ENCODE results near the gene WIPF1.

The WIPF1 gene

GRCh38 chr2:174572556-174572955 is 25.0 kb downstream of the WIPF1 start:
- no peak for TF ChIP-seq CTCF (IDR thresholded peaks at IDR 0.05; ENCODE audit: low read depth, low read length, missing control alignments)
- no peak for DNase-seq (ENCODE audit: extremely low read depth, low read depth)
- H3K4me3 ChIP-seq (replicated peaks; ENCODE audit: low read depth, low read length), result no peak overlapping the region

- no peak overlapping the region for H3K4me3 ChIP-seq (replicated peaks; ENCODE audit: low read depth, low read length)
- no peak for TF ChIP-seq CTCF (IDR thresholded peaks at IDR 0.05; ENCODE audit: low read depth, low read length, missing control alignments)
- no peak for DNase-seq (ENCODE audit: extremely low read depth, low read depth)
These were observed 25.8 kb downstream of the WIPF1 start for GRCh38 chr2:174571669-174572323.

- no peak overlapping the region for H3K4me3 ChIP-seq (replicated peaks; ENCODE audit: low read depth, low read length)
- no peak for DNase-seq (ENCODE audit: extremely low read depth, low read depth)
- TF ChIP-seq CTCF (IDR thresholded peaks at IDR 0.05; ENCODE audit: low read depth, low read length, missing control alignments), result no peak
These were observed 27.2 kb downstream of the WIPF1 start for GRCh38 chr2:174570318-174570958.

GRCh38 chr2:174569678-174570077 is 27.9 kb downstream of the WIPF1 start:
- H3K4me3 ChIP-seq (replicated peaks; ENCODE audit: low read depth, low read length), result no peak overlapping the region
- DNase-seq (ENCODE audit: extremely low read depth, low read depth), result no peak
- no peak for TF ChIP-seq CTCF (IDR thresholded peaks at IDR 0.05; ENCODE audit: low read depth, low read length, missing control alignments)

GRCh38 chr2:174568425-174568824 is 29.2 kb downstream of the WIPF1 start:
- H3K4me3 ChIP-seq (replicated peaks; ENCODE audit: low read depth, low read length), result no peak overlapping the region
- DNase-seq (ENCODE audit: extremely low read depth, low read depth), result no peak
- TF ChIP-seq CTCF (IDR thresholded peaks at IDR 0.05; ENCODE audit: low read depth, low read length, missing control alignments), result no peak

- no peak for TF ChIP-seq CTCF (IDR thresholded peaks at IDR 0.05; ENCODE audit: low read depth, low read length, missing control alignments)
These were observed 30.7 kb downstream of the WIPF1 start for GRCh38 chr2:174566871-174567270.

More at GRCh38 chr2:174566871-174567270, 30.7 kb downstream of the WIPF1 start:
- no peak for DNase-seq (ENCODE audit: extremely low read depth, low read depth)
- H3K4me3 ChIP-seq (replicated peaks; ENCODE audit: low read depth, low read length), result no peak overlapping the region
